Brain microvascular endothelial cell (primary cell): Measurements from ENCODE around the gene NUDT14.
A peak's percentile ranks its signal among the peaks of the same experiment; 100 is the strongest.

Source experiments
- DNase-seq: peaks from one replicate; pipeline ENCODE4 v3.0.0-alpha.2; 2020
- H3K27ac ChIP-seq: fragments of 250-450 bp; sonication (Bioruptor Pico); 2 replicates; pipeline ENCODE4 v1.5.1; 2020; ENCODE audit warnings: mild to moderate bottlenecking, moderate library complexity
- H3K27me3 ChIP-seq: fragments of 250-450 bp; sonication (Bioruptor Pico); replicated peaks from 2 replicates; pipeline ENCODE4 v1.5.1; 2020; ENCODE audit warnings: mild to moderate bottlenecking
- H3K36me3 ChIP-seq: fragments of 250-450 bp; sonication (Bioruptor Pico); replicated peaks from 2 replicates; pipeline ENCODE4 v1.5.1; 2020; ENCODE audit warnings: mild to moderate bottlenecking
- H3K4me3 ChIP-seq: 2 replicates; pipeline ENCODE4 v1.5.1; 2011; ENCODE audit warnings: low read depth, mild to moderate bottlenecking, control low read depth, low read length, moderate library complexity
- CTCF ChIP-seq: IDR thresholded peaks from 2 replicates; pipeline ENCODE4 v1.5.1; 2011; ENCODE audit warnings: low read depth, mild to moderate bottlenecking, moderate library complexity, low read length, control low read depth, inconsistent platforms; ENCODE audit errors: missing control alignments
- in situ Hi-C: cut with HindIII; loops from 2 replicates; pipeline ENCODE4 v1.10.0; 2017; ENCODE audit warnings: low sequenced_read_pairs, low pct_ligation_motif_present

The NUDT14 gene

GRCh38 chr14:105200641-105201040 lies 19.5 kb upstream of the NUDT14 start:
- Histone ChIP-seq H3K27ac (no peak overlapping the region), H3K36me3 (no peaks in the 10 kb centered on the region), H3K4me3 (no peak overlapping the region), H3K27me3 (no peaks in the 10 kb centered on the region)
- in situ Hi-C loops: no loop called here
- DNase-seq: no peak
- TF ChIP-seq CTCF: no peak

GRCh38 chr14:105200074-105200473 lies 19.0 kb upstream of the NUDT14 start:
- no peaks in the 10 kb centered on the region for H3K36me3 ChIP-seq
- DNase-seq: no peak
- peak; percentile 24 for TF ChIP-seq CTCF
- in situ Hi-C loops: no loop called here
- no peak overlapping the region for H3K4me3 ChIP-seq
- no peaks in the 10 kb centered on the region for H3K27me3 ChIP-seq
- no peak overlapping the region for H3K27ac ChIP-seq

- in situ Hi-C loops: no loop called here
- Histone ChIP-seq H3K36me3 (no peaks in the 10 kb centered on the region), H3K4me3 (no peak overlapping the region), H3K27ac (no peak overlapping the region), H3K27me3 (no peaks in the 10 kb centered on the region)
- TF ChIP-seq CTCF: no peak
- DNase-seq: peak; percentile 37
Observed at GRCh38 chr14:105199093-105199492, 18.0 kb upstream of the NUDT14 start.

GRCh38 chr14:105198588-105198987 lies 17.5 kb upstream of the NUDT14 start:
- no peak overlapping the region for H3K27ac ChIP-seq
- in situ Hi-C loops: no loop called here
- H3K4me3 ChIP-seq: no peak overlapping the region
- no peaks in the 10 kb centered on the region for H3K27me3 ChIP-seq
- peak; percentile 40 for TF ChIP-seq CTCF
- no peaks in the 10 kb centered on the region for H3K36me3 ChIP-seq
- DNase-seq: no peak

GRCh38 chr14:105197211-105197641 lies 16.1 kb upstream of the NUDT14 start:
- in situ Hi-C loops: no loop called here
- no peak overlapping the region for H3K27ac ChIP-seq
- DNase-seq: no peak
- no peak overlapping the region for H3K4me3 ChIP-seq
- no peaks in the 10 kb centered on the region for H3K36me3 ChIP-seq
- no peak for TF ChIP-seq CTCF
- no peaks in the 10 kb centered on the region for H3K27me3 ChIP-seq

- no peaks in the 10 kb centered on the region for H3K36me3 ChIP-seq
- H3K4me3 ChIP-seq: no peak overlapping the region
- H3K27me3 ChIP-seq: no peaks in the 10 kb centered on the region
- H3K27ac ChIP-seq: no peak overlapping the region
- no peak for TF ChIP-seq CTCF
- in situ Hi-C loops: no loop called here
- DNase-seq: no peak
Observed at GRCh38 chr14:105196265-105196960, 15.3 kb upstream of the NUDT14 start.
